ENCODE results near the gene SLC39A10. TPM values are rescaled to one million over a fixed set of nuclear protein-coding genes. Genes with fewer than 3 reads are reported as not detected.

Gene SLC39A10
- total and polyA plus RNA-seq, 10 of the 15 experiments (the other 5 are each of a cell fraction or from before 2014, with no cell fraction given), result 2.0 to 23.6 (median 7.9) TPM

DNA sequence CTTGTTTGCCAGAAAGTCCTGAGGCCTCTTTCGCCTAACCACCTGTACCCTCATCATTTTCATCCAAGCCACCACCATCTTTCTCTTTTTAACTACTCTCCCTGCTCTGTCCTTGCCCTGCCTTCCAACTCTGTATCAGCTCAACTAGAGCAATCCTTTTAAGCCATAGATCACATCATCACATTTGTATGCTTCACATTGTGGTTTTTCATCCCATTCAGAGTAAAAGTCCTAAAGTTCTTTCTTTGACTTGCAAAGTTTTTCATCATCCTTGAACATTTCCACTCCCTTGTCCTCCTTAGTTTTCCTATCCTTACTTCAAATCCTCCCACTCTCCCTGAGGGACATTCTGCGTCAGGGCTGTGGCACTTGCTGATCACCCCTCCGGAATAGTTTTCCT lies 73.9 kb downstream of the SLC39A10 start:
- BruUV-seq (replicated peaks), result no TSS peak
- DNase-seq (ENCODE audit: low read depth, low spot score) (no peak), ATAC-seq (no peak), FAIRE-seq (no peak)
- WGBS (ENCODE audit: insufficient coverage, insufficient replicate concordance, low lambda C conversion rate, missing lambda C conversion rate), result 100% methylated on average over 3 of the region's 3 CpGs
- SMC1A ChIA-PET (ENCODE audit: uncharacterized antibody, unreplicated experiment), result interaction anchor here (1.2 kb wide), 1 partner anchor 66 kb away, joined by 4 read pairs; no protein-coding TSS in a partner anchor
- Histone ChIP-seq H3K79me2 (ENCODE audit: control insufficient read depth, insufficient read depth, low read length) (no peaks in the 10 kb centered on the region), H3K27me3 (replicated peaks in 1 of 2; ENCODE audit: control insufficient read depth in 2 of 2, insufficient read depth in 2 of 2, low read length in 1 of 2) (no peaks in the 10 kb centered on the region), H4K20me1 (ENCODE audit: control insufficient read depth, insufficient read depth) (no peaks in the 10 kb centered on the region), H2AFZ (ENCODE audit: control insufficient read depth, low read depth, low read length) (no peak overlapping the region), H3K4me2 (ENCODE audit: control insufficient read depth, insufficient read depth) (no peak overlapping the region), H3K4me1 (ENCODE audit: control insufficient read depth, insufficient read depth, low read length) (no peaks in the 10 kb centered on the region), H3K9ac (ENCODE audit: control insufficient read depth, insufficient read depth, low read length) (no peak overlapping the region), H3K27ac (ENCODE audit: control insufficient read depth, insufficient read depth) (no peak overlapping the region), H3K4me3 (no peak overlapping the region), H3K36me3 (ENCODE audit: control insufficient read depth in 2 of 2, insufficient read depth in 2 of 2, low read length in 1 of 2) (no peaks in the 10 kb centered on the region), H3K9me3 (replicated peaks; ENCODE audit: control insufficient read depth, insufficient read depth, low read length) (no peaks in the 10 kb centered on the region)
- CTCF ChIA-PET, result interaction anchor here (1.0 kb wide), 1 partner anchor 154 kb away, joined by 3 read pairs; no protein-coding TSS in a partner anchor
- TF ChIP-seq TAF1 (IDR thresholded peaks at IDR 0.05; ENCODE audit: borderline replicate concordance, low read depth, low read length), result no peak
- TF ChIP-seq YBX1 (IDR thresholded peaks at IDR 0.05), result no peak
- in situ Hi-C loops (cut with MboI) (no loop called here), intact Hi-C loops (cut with micrococcal nuclease; ENCODE audit: unreplicated experiment) (no loop called here)
- RAD21 ChIA-PET (ENCODE audit: unreplicated experiment), result no interaction called here
- POLR2A ChIA-PET, result no interaction called here

GRCh38 chr2:195732574-195732973 lies 75.5 kb downstream of the SLC39A10 start:
- Histone ChIP-seq H3K27me3 (replicated peaks in 1 of 2; ENCODE audit: control insufficient read depth in 2 of 2, insufficient read depth in 2 of 2, low read length in 1 of 2) (no peaks in the 10 kb centered on the region), H3K27ac (ENCODE audit: control insufficient read depth, insufficient read depth) (no peak overlapping the region), H4K20me1 (ENCODE audit: control insufficient read depth, insufficient read depth) (no peaks in the 10 kb centered on the region), H3K9me3 (replicated peaks; ENCODE audit: control insufficient read depth, insufficient read depth, low read length) (no peaks in the 10 kb centered on the region), H3K4me3 (no peak overlapping the region), H3K36me3 (ENCODE audit: control insufficient read depth in 2 of 2, insufficient read depth in 2 of 2, low read length in 1 of 2) (no peaks in the 10 kb centered on the region), H3K9ac (ENCODE audit: control insufficient read depth, insufficient read depth, low read length) (no peak overlapping the region), H3K4me1 (ENCODE audit: control insufficient read depth, insufficient read depth, low read length) (no peaks in the 10 kb centered on the region), H3K79me2 (ENCODE audit: control insufficient read depth, insufficient read depth, low read length) (no peaks in the 10 kb centered on the region), H3K4me2 (ENCODE audit: control insufficient read depth, insufficient read depth) (no peak overlapping the region), H2AFZ (ENCODE audit: control insufficient read depth, low read depth, low read length) (no peak overlapping the region)
- DNase-seq (ENCODE audit: low read depth, low spot score) (no peak), ATAC-seq (no peak), FAIRE-seq (no peak)
- 100% methylated on average over 1 of the region's 1 CpG for WGBS (ENCODE audit: insufficient coverage, insufficient replicate concordance, low lambda C conversion rate, missing lambda C conversion rate)
- in situ Hi-C loops (cut with MboI), result no loop called here
- ChIA-PET RAD21 (ENCODE audit: unreplicated experiment) (no interaction called here), POLR2A (no interaction called here), SMC1A (ENCODE audit: uncharacterized antibody, unreplicated experiment) (no interaction called here), CTCF (interaction anchor here (0.6 kb wide), 1 partner anchor 162 kb away, joined by 3 read pairs; no protein-coding TSS in a partner anchor)
- intact Hi-C loops (cut with micrococcal nuclease; ENCODE audit: unreplicated experiment), result no loop called here
- BruUV-seq (replicated peaks), result no TSS peak
- TF ChIP-seq JUNB (IDR thresholded peaks at IDR 0.05) (no peak), GABPA (IDR thresholded peaks at IDR 0.05; ENCODE audit: low read depth) (no peak), SUZ12 (IDR thresholded peaks at IDR 0.05; ENCODE audit: unreplicated experiment) (no peak), GATAD2B (conservative IDR thresholded peaks at IDR 0.05; ENCODE audit: low read depth) (no peak), CHD1 (IDR thresholded peaks at IDR 0.05; ENCODE audit: low read depth, low read length) (no peak), MEF2B (IDR thresholded peaks at IDR 0.05; ENCODE audit: partially characterized antibody, poor library complexity, severe bottlenecking) (no peak), JUND (IDR thresholded peaks at IDR 0.05; ENCODE audit: low read depth, low read length) (no peak), TAF1 (IDR thresholded peaks at IDR 0.05; ENCODE audit: borderline replicate concordance, low read depth, low read length) (no peak), RCOR1 (conservative IDR thresholded peaks at IDR 0.05; ENCODE audit: low read depth, low read length) (no peak), RELA (IDR thresholded peaks at IDR 0.05; ENCODE audit: borderline replicate concordance, partially characterized antibody) (no peak), RELB (IDR thresholded peaks at IDR 0.05; ENCODE audit: low read depth) (no peak), CHD4 (IDR thresholded peaks at IDR 0.05) (no peak), IKZF1 (conservative IDR thresholded peaks at IDR 0.05) (no peak)
- TF ChIP-seq, protein P1, sequence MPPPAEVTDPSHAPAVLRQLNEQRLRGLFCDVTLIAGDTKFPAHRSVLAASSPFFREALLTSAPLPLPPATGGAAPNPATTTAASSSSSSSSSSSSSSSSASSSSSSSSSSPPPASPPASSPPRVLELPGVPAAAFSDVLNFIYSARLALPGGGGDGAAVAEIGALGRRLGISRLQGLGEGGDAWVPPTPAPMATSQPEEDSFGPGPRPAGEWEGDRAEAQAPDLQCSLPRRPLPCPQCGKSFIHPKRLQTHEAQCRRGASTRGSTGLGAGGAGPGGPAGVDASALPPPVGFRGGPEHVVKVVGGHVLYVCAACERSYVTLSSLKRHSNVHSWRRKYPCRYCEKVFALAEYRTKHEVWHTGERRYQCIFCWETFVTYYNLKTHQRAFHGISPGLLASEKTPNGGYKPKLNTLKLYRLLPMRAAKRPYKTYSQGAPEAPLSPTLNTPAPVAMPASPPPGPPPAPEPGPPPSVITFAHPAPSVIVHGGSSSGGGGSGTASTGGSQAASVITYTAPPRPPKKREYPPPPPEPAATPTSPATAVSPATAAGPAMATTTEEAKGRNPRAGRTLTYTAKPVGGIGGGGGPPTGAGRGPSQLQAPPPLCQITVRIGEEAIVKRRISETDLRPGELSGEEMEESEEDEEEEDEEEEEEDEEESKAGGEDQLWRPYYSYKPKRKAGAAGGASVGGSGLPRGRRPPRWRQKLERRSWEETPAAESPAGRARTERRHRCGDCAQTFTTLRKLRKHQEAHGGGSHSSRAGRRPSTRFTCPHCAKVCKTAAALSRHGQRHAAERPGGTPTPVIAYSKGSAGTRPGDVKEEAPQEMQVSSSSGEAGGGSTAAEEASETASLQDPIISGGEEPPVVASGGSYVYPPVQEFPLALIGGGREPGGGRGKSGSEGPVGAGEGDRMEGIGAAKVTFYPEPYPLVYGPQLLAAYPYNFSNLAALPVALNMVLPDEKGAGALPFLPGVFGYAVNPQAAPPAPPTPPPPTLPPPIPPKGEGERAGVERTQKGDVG (CRISPR knock-in tag; IDR thresholded peaks at IDR 0.05), result no peak

Measured in GM12878 (cell line).